Measurements from ENCODE around the gene POLR3K. TPM values are rescaled to one million over a fixed set of nuclear protein-coding genes. Genes with fewer than 3 reads are reported as not detected.

Gene POLR3K
- total RNA-seq, 1 experiment from 2014 or later = 19.2 TPM

- in situ Hi-C loops (cut with HindIII; ENCODE audit: low sequenced_read_pairs) = no loop called here
- DNase-seq (ENCODE audit: low spot score) = no peak
These were observed 29.7 kb upstream of the POLR3K start for GRCh38 chr16:83060-83603.

GRCh38 chr16:79151-80054 is 26.0 kb upstream of the POLR3K start:
- in situ Hi-C loops (cut with HindIII; ENCODE audit: low sequenced_read_pairs) = no loop called here
- DNase-seq (ENCODE audit: low spot score) = no peak

GRCh38 chr16:78444-79150 is 25.2 kb upstream of the POLR3K start:
- in situ Hi-C loops (cut with HindIII; ENCODE audit: low sequenced_read_pairs) = no loop called here
- peak; percentile 68 for DNase-seq (ENCODE audit: low spot score)

GRCh38 chr16:77807-78443 is 24.5 kb upstream of the POLR3K start, which contains the start of gene MPG:
Gene MPG (plus strand): TSS chr16:78225. CDS start chr16:78310, 85 bp downstream.
- DNase-seq (ENCODE audit: low spot score) = peak; percentile 79
- in situ Hi-C loops (cut with HindIII; ENCODE audit: low sequenced_read_pairs) = no loop called here

GRCh38 chr16:77273-77806 is 23.9 kb upstream of the POLR3K start:
- in situ Hi-C loops (cut with HindIII; ENCODE audit: low sequenced_read_pairs) = no loop called here
- no peak for DNase-seq (ENCODE audit: low spot score)

GRCh38 chr16:76535-77272 is 23.3 kb upstream of the POLR3K start:
- in situ Hi-C loops (cut with HindIII; ENCODE audit: low sequenced_read_pairs) = no loop called here
- no peak for DNase-seq (ENCODE audit: low spot score)

- no peak for DNase-seq (ENCODE audit: low spot score)
- in situ Hi-C loops (cut with HindIII; ENCODE audit: low sequenced_read_pairs) = no loop called here
These were observed 22.4 kb upstream of the POLR3K start for GRCh38 chr16:75580-76501.

- DNase-seq (ENCODE audit: low spot score) = no peak
- in situ Hi-C loops (cut with HindIII; ENCODE audit: low sequenced_read_pairs) = no loop called here
These were observed 21.4 kb upstream of the POLR3K start for GRCh38 chr16:74747-75334.

- DNase-seq (ENCODE audit: low spot score) = no peak
- in situ Hi-C loops (cut with HindIII; ENCODE audit: low sequenced_read_pairs) = no loop called here
These were observed 20.8 kb upstream of the POLR3K start for GRCh38 chr16:74051-74746.

- in situ Hi-C loops (cut with HindIII; ENCODE audit: low sequenced_read_pairs) = no loop called here
- no peak for DNase-seq (ENCODE audit: low spot score)
These were observed 19.4 kb upstream of the POLR3K start, which contains the start of gene RHBDF1 for GRCh38 chr16:72561-73548. Gene RHBDF1 (minus strand): TSS chr16:72631. CDS start chr16:65015, 7,616 bp downstream.

- in situ Hi-C loops (cut with HindIII; ENCODE audit: low sequenced_read_pairs) = no loop called here
- DNase-seq (ENCODE audit: low spot score) = no peak
These were observed 18.4 kb upstream of the POLR3K start for GRCh38 chr16:71540-72401.

GRCh38 chr16:71210-71539 is 17.8 kb upstream of the POLR3K start:
- no peak for DNase-seq (ENCODE audit: low spot score)
- in situ Hi-C loops (cut with HindIII; ENCODE audit: low sequenced_read_pairs) = no loop called here

- in situ Hi-C loops (cut with HindIII; ENCODE audit: low sequenced_read_pairs) = no loop called here
- DNase-seq (ENCODE audit: low spot score) = no peak
These were observed 15.8 kb upstream of the POLR3K start for GRCh38 chr16:69181-69580.

- in situ Hi-C loops (cut with HindIII; ENCODE audit: low sequenced_read_pairs) = no loop called here
- DNase-seq (ENCODE audit: low spot score) = no peak
These were observed 14.7 kb upstream of the POLR3K start for GRCh38 chr16:67884-68789.
